ENCODE results near the gene MCM5. TPM values are rescaled to one million over a fixed set of nuclear protein-coding genes. Genes with fewer than 3 reads are reported as not detected.

The MCM5 gene
- total and polyA plus RNA-seq, 2 experiments from 2014 or later: 288 to 325 TPM

- Histone ChIP-seq H3K9me2 (ENCODE audit: insufficient read depth) (no peaks in the 10 kb centered on the region), H3K27ac (ENCODE audit: low read depth) (no peak overlapping the region), H2AFZ (no peak overlapping the region), H3K4me2 (no peak overlapping the region), H3K79me2 (replicated peaks; ENCODE audit: insufficient read depth) (peaks cover 13% of the 10 kb centered on the region; the same call in 1 of the 2 replicates), H3K4me3 (no peak overlapping the region), H3K4me1 (ENCODE audit: insufficient read depth) (no peaks in the 10 kb centered on the region), H3K36me3 (ENCODE audit: insufficient read depth) (peaks cover 93% of the 10 kb centered on the region), H4K20me1 (replicated peaks; ENCODE audit: insufficient read depth) (peaks cover 4% of the 10 kb centered on the region), H3K27me3 (ENCODE audit: insufficient read depth) (no peaks in the 10 kb centered on the region), H3F3A (replicated peaks; ENCODE audit: low read depth) (0 out of 2 replicates have a peak, but pooled peaks cover 12% of the 10 kb centered on the region)
- Mint-ChIP-seq H3K4me3 (no peak overlapping the region), H3K27ac (peak overlapping the region; percentile 84), H3K9me3 (no peaks in the 10 kb centered on the region), H3K36me3 (ENCODE audit: low read depth) (peaks cover 99% of the 10 kb centered on the region), H3K27me3 (ENCODE audit: insufficient read depth, low read depth, poor library complexity) (peaks cover 17% of the 10 kb centered on the region), H3K4me1 (no peaks in the 10 kb centered on the region; the same call in 2 of the 3 replicates)
- DNase-seq (ENCODE audit: low spot score) (no peak), ATAC-seq (no peak; the same call in 2 of the 3 replicates)
- TF ChIP-seq POLR2AphosphoS5 (IDR thresholded peaks at IDR 0.05; ENCODE audit: low read depth) (no peak), CREB1 (CRISPR knock-in tag; IDR thresholded peaks at IDR 0.05; ENCODE audit: low read depth) (no peak), NANOG (IDR thresholded peaks at IDR 0.05; ENCODE audit: borderline replicate concordance) (no peak), EZH2 (IDR thresholded peaks at IDR 0.05; ENCODE audit: low read depth, unreplicated experiment) (no peak), CTCF (conservative IDR thresholded peaks at IDR 0.05; ENCODE audit: low read depth in 2 of 2) (0 out of 4 replicates have a peak, but pooled peaks of 1 of the 2 experiments have one; percentile 13), ZNF462 (CRISPR knock-in tag; IDR thresholded peaks at IDR 0.05) (no peak)
Observed at GRCh38 chr22:35411102-35411501, 11.2 kb downstream of the MCM5 start.

All from GM23338 (cell line).